Measurements from ENCODE around the gene SPG7. TPM values are rescaled to one million over a fixed set of nuclear protein-coding genes. Genes with fewer than 3 reads are reported as not detected.
A peak's percentile ranks its signal among the peaks of the same experiment; 100 is the strongest.

SPG7 gene
- total RNA-seq, 6 experiments from 2014 or later, result 44.0 to 70.5 (median 57.0) TPM

DNA sequence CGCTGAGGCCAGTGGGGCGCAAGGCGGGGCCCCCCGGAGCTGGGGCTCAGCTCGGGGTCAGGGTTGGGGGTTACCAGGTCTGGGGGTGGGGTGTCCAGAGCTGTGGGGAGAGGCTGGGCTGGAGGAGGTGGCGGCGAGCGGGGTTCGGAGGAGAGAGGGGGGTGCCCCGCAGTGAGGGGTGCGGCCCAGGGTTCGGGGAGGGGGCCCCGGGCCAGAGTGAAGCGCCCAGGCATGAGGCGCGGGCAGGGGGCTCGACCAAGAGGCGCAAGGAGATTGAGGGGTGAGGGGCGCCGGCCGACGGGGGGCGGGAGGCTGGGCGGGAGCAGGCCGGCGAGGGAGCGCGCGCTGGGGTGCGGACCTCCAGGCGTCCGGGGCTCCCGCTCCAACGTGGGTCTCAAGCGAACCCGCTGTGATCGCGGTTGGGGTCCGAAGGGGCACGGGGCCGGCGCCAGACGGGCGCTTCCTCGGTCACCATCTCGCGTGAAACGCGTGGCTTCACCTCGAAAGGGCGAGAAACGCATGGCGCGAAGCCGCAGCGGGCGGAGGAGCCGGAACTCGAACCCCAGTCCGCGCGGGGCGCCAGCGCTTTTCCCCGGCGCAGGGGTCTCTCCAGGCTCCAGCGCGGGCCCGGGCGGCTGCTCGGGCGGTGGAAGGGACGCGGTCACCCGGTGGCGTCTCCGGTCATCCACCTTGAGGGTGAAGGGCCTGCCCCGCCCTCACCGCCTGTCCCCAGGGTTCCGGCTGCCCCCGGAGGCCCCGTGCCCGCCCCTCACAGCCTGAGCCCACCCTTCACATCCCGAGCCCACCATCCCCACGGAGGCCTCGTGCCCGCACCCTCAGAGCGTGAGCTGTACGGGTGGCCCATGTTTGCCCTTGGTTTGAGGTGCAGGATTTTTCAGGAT is 68.2 kb downstream of the SPG7 start:
- Histone ChIP-seq H3K4me1 (peaks cover 0 to 10% (median 0%) of the 10 kb centered on the region in 4 donors), H3K36me3 (no peaks in the 10 kb centered on the region), H3K4me3 (no peak overlapping the region), H3K27me3 (no peaks in the 10 kb centered on the region), H3K9me3 (no peaks in the 10 kb centered on the region), H3K27ac (no peak overlapping the region)
- WGBS (ENCODE audit: insufficient coverage, low coverage, low lambda C conversion rate, missing lambda C conversion rate), result 4% methylated on average over 12 of the region's 89 CpGs
- ATAC-seq (no peak), DNase-seq (no peak)
- intact Hi-C loops (cut with DNase I), result no loop called here
- TF ChIP-seq CTCF (IDR thresholded peaks at IDR 0.05) (no peak), POLR2A (IDR thresholded peaks at IDR 0.05) (no peak)

- Histone ChIP-seq H3K4me3 (no peak overlapping the region), H3K27me3 (no peaks in the 10 kb centered on the region), H3K27ac (no peak overlapping the region), H3K9me3 (no peaks in the 10 kb centered on the region), H3K4me1 (peaks cover 0 to 16% (median 2%) of the 10 kb centered on the region in 4 donors), H3K36me3 (no peaks in the 10 kb centered on the region)
- intact Hi-C loops (cut with DNase I), result no loop called here
- TF ChIP-seq CTCF (IDR thresholded peaks at IDR 0.05) (no peak), POLR2A (IDR thresholded peaks at IDR 0.05) (no peak)
- no peak for DNase-seq
- peak in 1 of 4 donors; percentile 14 for ATAC-seq
- 94% methylated on average over 7 of the region's 25 CpGs for WGBS (ENCODE audit: insufficient coverage, low coverage, low lambda C conversion rate, missing lambda C conversion rate)
Measured at GRCh38 chr16:89577055-89577759, 69.0 kb downstream of the SPG7 start.

DNA sequence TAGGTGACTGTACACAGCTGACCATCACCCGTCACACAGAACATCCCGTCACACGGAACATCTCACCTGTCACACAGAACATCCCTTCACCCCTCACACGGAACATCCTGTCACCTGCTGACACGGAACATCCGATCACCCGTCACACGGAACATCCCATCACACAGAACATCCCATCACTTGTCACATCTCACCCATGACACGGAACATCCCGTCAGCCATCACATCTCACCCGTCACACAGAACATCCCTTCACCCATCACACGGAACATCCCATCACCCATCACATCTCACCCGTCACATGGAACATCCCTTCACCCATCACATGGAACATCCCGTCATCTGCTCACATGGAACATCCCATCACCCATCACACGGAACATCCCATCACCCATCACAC is 71.1 kb downstream of the SPG7 start:
- TF ChIP-seq POLR2A (IDR thresholded peaks at IDR 0.05) (no peak), CTCF (IDR thresholded peaks at IDR 0.05) (no peak)
- H3K4me1 ChIP-seq, result peaks cover 0 to 17% (median 4%) of the 10 kb centered on the region in 4 donors
- no peak for ATAC-seq

GRCh38 chr16:89581045-89581695 is 73.0 kb downstream of the SPG7 start:
- Histone ChIP-seq H3K27me3 (no peaks in the 10 kb centered on the region), H3K4me3 (no peak overlapping the region), H3K9me3 (no peaks in the 10 kb centered on the region), H3K4me1 (peaks cover 0 to 11% (median 4%) of the 10 kb centered on the region in 4 donors), H3K36me3 (no peaks in the 10 kb centered on the region), H3K27ac (no peak overlapping the region)
- 86% methylated on average over 31 of the region's 33 CpGs for WGBS (ENCODE audit: insufficient coverage, low coverage, low lambda C conversion rate, missing lambda C conversion rate)
- DNase-seq, result no peak
- no peak for TF ChIP-seq POLR2A (IDR thresholded peaks at IDR 0.05)
- no peak for TF ChIP-seq CTCF (IDR thresholded peaks at IDR 0.05)
- intact Hi-C loops (cut with DNase I), result no loop called here
- no peak for ATAC-seq

More for the DNA sequence above, 71.1 kb downstream of the SPG7 start:
- no peaks in the 10 kb centered on the region for H3K9me3 ChIP-seq
- WGBS (ENCODE audit: insufficient coverage, low coverage, low lambda C conversion rate, missing lambda C conversion rate), result 77% methylated on average over 10 of the region's 15 CpGs
- no peak overlapping the region for H3K4me3 ChIP-seq
- no peaks in the 10 kb centered on the region for H3K27me3 ChIP-seq
- no peak overlapping the region for H3K27ac ChIP-seq
- intact Hi-C loops (cut with DNase I), result no loop called here
- H3K36me3 ChIP-seq, result no peaks in the 10 kb centered on the region
- no peak for DNase-seq

All from right lobe of liver (tissue), 6 donors.